Suppressor macrophage (primary cell): ENCODE data around the gene IER3.

Source experiments
- DNase-seq, 4 experiments: peaks; one replicate each; pipeline ENCODE4 v3.0.0-alpha.2; 2020 to 2022

IER3 gene

DNA sequence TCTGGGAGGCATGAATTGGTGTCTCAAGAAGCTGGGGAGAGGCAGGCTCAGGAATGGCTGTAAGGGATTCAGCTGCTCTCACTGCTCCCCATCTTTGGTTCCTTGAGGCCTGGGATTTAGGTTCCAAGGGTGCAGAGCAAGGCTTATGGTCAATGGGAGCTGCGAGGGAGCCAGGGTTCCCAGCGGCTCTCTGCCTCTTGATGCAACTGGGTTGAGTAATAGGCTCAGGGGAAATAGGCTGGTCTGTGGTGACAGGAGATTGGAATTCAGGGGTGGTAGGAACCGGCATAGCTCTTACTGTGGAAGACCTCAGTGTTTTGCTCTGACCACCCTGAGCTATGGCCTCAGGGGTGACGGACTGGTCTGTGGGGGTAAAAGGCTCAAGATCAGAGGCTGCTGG, 40.5 kb downstream of the IER3 start:
- DNase-seq = peak in 1 of 4 experiments; percentile 45

- no peak for DNase-seq
Measured at GRCh38 chr6:30703011-30703410, 41.3 kb downstream of the IER3 start.

- DNase-seq = peak; percentile 56 to 85 (median 80)
Measured at GRCh38 chr6:30700340-30700739, 44.0 kb downstream of the IER3 start.

- DNase-seq = no peak
Measured at GRCh38 chr6:30696432-30696831, 47.9 kb downstream of the IER3 start.
